NK-92 treated with Interleukin-12 subunit alpha and Interleukin-12 subunit beta, amount 100 ng/mL, for 24 hours (cell line): ENCODE results near the gene MYPN.
"Not testable (repeated sequence)": the region's sequence is repeated elsewhere in the genome, so short reads cannot be mapped to it uniquely, and the experiment has no call there.

ENCODE experiments used
- DNase-seq: peaks from one replicate; lab custom pipeline; 2025; lab: John Stamatoyannopoulos, UW

The MYPN gene

GRCh38 chr10:68231106-68231816 is 122.0 kb downstream of the MYPN start:
- DNase-seq: no peak

GRCh38 chr10:68231817-68232251 is 122.5 kb downstream of the MYPN start, which contains the start of gene ATOH7:
TSS of gene ATOH7 (minus strand) at chr10:68232113. CDS start at chr10:68231677, 436 bp downstream.
- no peak for DNase-seq

- DNase-seq: no peak
Measured at GRCh38 chr10:68233046-68233445, 123.8 kb downstream of the MYPN start.

- no peak for DNase-seq
Measured at GRCh38 chr10:68235111-68235510, 125.8 kb downstream of the MYPN start.

GRCh38 chr10:68235581-68235980 is 126.3 kb downstream of the MYPN start:
- DNase-seq: no peak

GRCh38 chr10:68237173-68237572 is 127.9 kb downstream of the MYPN start:
- DNase-seq: no peak

GRCh38 chr10:68238371-68238770 is 129.1 kb downstream of the MYPN start:
- no peak for DNase-seq

- no peak for DNase-seq
Measured at GRCh38 chr10:68239069-68239468, 129.8 kb downstream of the MYPN start.

- DNase-seq: no peak
Measured at GRCh38 chr10:68239596-68240150, 130.4 kb downstream of the MYPN start.

- no peak for DNase-seq
Measured at GRCh38 chr10:68242051-68242450, 132.8 kb downstream of the MYPN start.

- not testable (repeated sequence) for DNase-seq
Measured at GRCh38 chr10:68246397-68246796, 137.1 kb downstream of the MYPN start.

GRCh38 chr10:68247931-68248330 is 138.6 kb downstream of the MYPN start:
- DNase-seq: no peak

GRCh38 chr10:68249297-68249696 is 140.0 kb downstream of the MYPN start:
- no peak for DNase-seq

GRCh38 chr10:68251151-68251550 is 141.9 kb downstream of the MYPN start:
- no peak for DNase-seq

- no peak for DNase-seq
Measured at GRCh38 chr10:68251625-68252495, 142.6 kb downstream of the MYPN start.

- DNase-seq: no peak
Measured at GRCh38 chr10:68253346-68253745, 144.1 kb downstream of the MYPN start.

GRCh38 chr10:68261132-68261856 is 152.0 kb downstream of the MYPN start:
- no peak for DNase-seq
